NB4 (cell line): ENCODE results near the gene CACNA2D3.

Experiments
- POLR2A ChIP-seq: IDR thresholded peaks from 2 replicates; pipeline ENCODE4 v1.6.1; 2011; ENCODE audit warnings: mild to moderate bottlenecking; ENCODE audit not compliant: insufficient read length; ENCODE audit errors: extremely low read depth
- TF ChIP-seq, protein P1 (sequence below): IDR thresholded peaks from one replicate; pipeline ENCODE4 v1.5.1; 2012; ENCODE audit warnings: low read depth, low read length

DNA sequence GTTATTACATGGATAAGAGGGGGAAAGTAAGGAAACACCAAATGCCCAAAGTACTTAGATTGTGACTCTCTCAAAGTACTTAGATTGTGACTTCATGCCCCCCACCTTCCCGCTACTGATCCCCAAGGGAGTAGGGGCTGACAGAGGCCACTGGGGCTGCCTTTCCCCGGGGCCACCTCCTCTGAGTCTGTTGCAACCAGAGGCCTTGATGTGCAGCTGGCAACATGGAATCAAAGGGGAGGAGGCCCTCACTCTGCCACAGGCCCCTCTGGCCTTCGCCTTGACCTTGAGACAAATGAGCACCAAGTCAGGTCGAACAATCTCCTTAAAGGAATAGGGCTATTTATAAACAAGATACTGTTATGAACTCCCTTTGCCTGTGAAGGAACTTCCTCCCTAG lies 743.0 kb downstream of the CACNA2D3 start:
- TF ChIP-seq, protein P1, sequence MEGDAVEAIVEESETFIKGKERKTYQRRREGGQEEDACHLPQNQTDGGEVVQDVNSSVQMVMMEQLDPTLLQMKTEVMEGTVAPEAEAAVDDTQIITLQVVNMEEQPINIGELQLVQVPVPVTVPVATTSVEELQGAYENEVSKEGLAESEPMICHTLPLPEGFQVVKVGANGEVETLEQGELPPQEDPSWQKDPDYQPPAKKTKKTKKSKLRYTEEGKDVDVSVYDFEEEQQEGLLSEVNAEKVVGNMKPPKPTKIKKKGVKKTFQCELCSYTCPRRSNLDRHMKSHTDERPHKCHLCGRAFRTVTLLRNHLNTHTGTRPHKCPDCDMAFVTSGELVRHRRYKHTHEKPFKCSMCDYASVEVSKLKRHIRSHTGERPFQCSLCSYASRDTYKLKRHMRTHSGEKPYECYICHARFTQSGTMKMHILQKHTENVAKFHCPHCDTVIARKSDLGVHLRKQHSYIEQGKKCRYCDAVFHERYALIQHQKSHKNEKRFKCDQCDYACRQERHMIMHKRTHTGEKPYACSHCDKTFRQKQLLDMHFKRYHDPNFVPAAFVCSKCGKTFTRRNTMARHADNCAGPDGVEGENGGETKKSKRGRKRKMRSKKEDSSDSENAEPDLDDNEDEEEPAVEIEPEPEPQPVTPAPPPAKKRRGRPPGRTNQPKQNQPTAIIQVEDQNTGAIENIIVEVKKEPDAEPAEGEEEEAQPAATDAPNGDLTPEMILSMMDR: no peak
- TF ChIP-seq POLR2A: no peak
